Prostate gland (tissue), 2 donors: ENCODE data around the gene ARHGAP6.

Experiments
- CTCF ChIP-seq, 4 experiments: fragments of 200-600 bp in 2 of 4; fragments of 450-650 bp in 2 of 4; sonication (generic) in 2 of 4; IDR thresholded peaks; 1 replicate in 3 of 4; 2 replicates in 1 of 4; pipeline ENCODE4 v1.5.1; 2016 to 2019; ENCODE audit warnings: antibody characterized with exemption in 4 of 4, mild to moderate bottlenecking in 2 of 4, moderate library complexity in 2 of 4
- POLR2A ChIP-seq: fragments of 450-650 bp; IDR thresholded peaks from one replicate; pipeline ENCODE4 v1.6.1; 2016; ENCODE audit warnings: antibody characterized with exemption, mild to moderate bottlenecking
- POLR2AphosphoS5 ChIP-seq: sonication (generic); formaldehyde crosslinking; IDR thresholded peaks from one replicate; pipeline ENCODE4 v1.6.1; 2017; ENCODE audit warnings: antibody characterized with exemption

GRCh38 chrX:11484290-11484689 lies 181.4 kb downstream of the ARHGAP6 start:
- TF ChIP-seq CTCF (IDR thresholded peaks at IDR 0.05): no peak
- no peak for TF ChIP-seq POLR2AphosphoS5
- no peak for TF ChIP-seq POLR2A
